ENCODE measurements around the gene GRID1. TPM values are rescaled to one million over a fixed set of nuclear protein-coding genes. Genes with fewer than 3 reads are reported as not detected.

GRID1 gene
- total RNA-seq, 1 donor from 2014 or later = 1.4 TPM

DNA sequence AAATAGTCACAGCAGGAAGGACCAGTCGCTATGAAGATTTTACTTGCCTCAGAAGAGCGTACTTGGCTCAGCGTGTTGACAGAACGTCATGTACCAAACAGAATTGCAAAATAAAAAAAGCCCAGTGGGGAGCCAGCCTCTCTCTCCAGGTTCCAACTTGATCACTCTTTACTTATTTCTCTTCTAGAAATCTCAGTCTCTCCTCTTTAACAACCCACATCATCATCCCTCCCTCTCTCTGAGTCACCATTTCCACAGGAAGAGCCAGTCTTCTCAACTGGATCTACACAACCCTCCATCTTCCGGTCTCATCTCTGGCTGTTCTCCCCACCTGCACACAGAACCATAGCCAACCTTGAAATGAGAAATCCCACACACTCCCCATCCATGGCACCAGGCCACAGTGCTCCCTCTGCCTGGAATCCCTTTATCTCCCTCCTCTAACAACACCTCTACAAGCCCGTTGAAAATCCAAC is 718.3 kb downstream of the GRID1 start:
- no peak for DNase-seq (ENCODE audit: low spot score in 2 of 2)
- H3K27ac ChIP-seq = no peak overlapping the region
- H3K9me3 ChIP-seq = no peaks in the 10 kb centered on the region
- no peak overlapping the region for H3K4me3 ChIP-seq
- H3K27me3 ChIP-seq = no peaks in the 10 kb centered on the region
- H3K36me3 ChIP-seq = no peaks in the 10 kb centered on the region
- TF ChIP-seq, protein P1, sequence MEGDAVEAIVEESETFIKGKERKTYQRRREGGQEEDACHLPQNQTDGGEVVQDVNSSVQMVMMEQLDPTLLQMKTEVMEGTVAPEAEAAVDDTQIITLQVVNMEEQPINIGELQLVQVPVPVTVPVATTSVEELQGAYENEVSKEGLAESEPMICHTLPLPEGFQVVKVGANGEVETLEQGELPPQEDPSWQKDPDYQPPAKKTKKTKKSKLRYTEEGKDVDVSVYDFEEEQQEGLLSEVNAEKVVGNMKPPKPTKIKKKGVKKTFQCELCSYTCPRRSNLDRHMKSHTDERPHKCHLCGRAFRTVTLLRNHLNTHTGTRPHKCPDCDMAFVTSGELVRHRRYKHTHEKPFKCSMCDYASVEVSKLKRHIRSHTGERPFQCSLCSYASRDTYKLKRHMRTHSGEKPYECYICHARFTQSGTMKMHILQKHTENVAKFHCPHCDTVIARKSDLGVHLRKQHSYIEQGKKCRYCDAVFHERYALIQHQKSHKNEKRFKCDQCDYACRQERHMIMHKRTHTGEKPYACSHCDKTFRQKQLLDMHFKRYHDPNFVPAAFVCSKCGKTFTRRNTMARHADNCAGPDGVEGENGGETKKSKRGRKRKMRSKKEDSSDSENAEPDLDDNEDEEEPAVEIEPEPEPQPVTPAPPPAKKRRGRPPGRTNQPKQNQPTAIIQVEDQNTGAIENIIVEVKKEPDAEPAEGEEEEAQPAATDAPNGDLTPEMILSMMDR (IDR thresholded peaks at IDR 0.05) = no peak
- no peaks in the 10 kb centered on the region for H3K4me1 ChIP-seq
- intact Hi-C loops (cut with DNase I) = no loop called here

- Histone ChIP-seq H3K4me3 (no peak overlapping the region), H3K36me3 (no peaks in the 10 kb centered on the region), H3K27me3 (no peaks in the 10 kb centered on the region), H3K9me3 (no peaks in the 10 kb centered on the region), H3K4me1 (no peaks in the 10 kb centered on the region), H3K27ac (no peak overlapping the region)
- DNase-seq (ENCODE audit: low spot score in 2 of 2) = no peak
- TF ChIP-seq, protein P1 (IDR thresholded peaks at IDR 0.05) = no peak
- intact Hi-C loops (cut with DNase I) = no loop called here
These were observed 718.9 kb downstream of the GRID1 start for GRCh38 chr10:85647741-85648140.

- no peak overlapping the region for H3K27ac ChIP-seq
- no peaks in the 10 kb centered on the region for H3K4me1 ChIP-seq
These were observed 720.5 kb downstream of the GRID1 start for GRCh38 chr10:85645926-85646711.

GRCh38 chr10:85645053-85645452 is 721.5 kb downstream of the GRID1 start:
- no peak overlapping the region for H3K27ac ChIP-seq
- no peaks in the 10 kb centered on the region for H3K36me3 ChIP-seq
- no peaks in the 10 kb centered on the region for H3K27me3 ChIP-seq
- no peaks in the 10 kb centered on the region for H3K4me1 ChIP-seq
- intact Hi-C loops (cut with DNase I) = no loop called here
- DNase-seq (ENCODE audit: low spot score in 2 of 2) = no peak
- no peaks in the 10 kb centered on the region for H3K9me3 ChIP-seq
- TF ChIP-seq, protein P1 (IDR thresholded peaks at IDR 0.05) = no peak
- H3K4me3 ChIP-seq = no peak overlapping the region

More at GRCh38 chr10:85645926-85646711, 720.5 kb downstream of the GRID1 start:
- H3K27me3 ChIP-seq = no peaks in the 10 kb centered on the region
- H3K9me3 ChIP-seq = no peaks in the 10 kb centered on the region
- H3K36me3 ChIP-seq = no peaks in the 10 kb centered on the region
- H3K4me3 ChIP-seq = no peak overlapping the region
- no peak for DNase-seq (ENCODE audit: low spot score in 2 of 2)
- TF ChIP-seq, protein P1 (IDR thresholded peaks at IDR 0.05) = no peak
- intact Hi-C loops (cut with DNase I) = no loop called here

- no peak for DNase-seq (ENCODE audit: low spot score in 2 of 2)
- H3K36me3 ChIP-seq = no peaks in the 10 kb centered on the region
- TF ChIP-seq, protein P1 (IDR thresholded peaks at IDR 0.05) = no peak
- no peak overlapping the region for H3K4me3 ChIP-seq
- H3K9me3 ChIP-seq = no peaks in the 10 kb centered on the region
- H3K27me3 ChIP-seq = no peaks in the 10 kb centered on the region
- H3K27ac ChIP-seq = no peak overlapping the region
- H3K4me1 ChIP-seq = no peaks in the 10 kb centered on the region
- intact Hi-C loops (cut with DNase I) = no loop called here
These were observed 722.6 kb downstream of the GRID1 start for GRCh38 chr10:85643845-85644525.
